ENCODE results near the gene MSL3B.

MSL3B gene

DNA sequence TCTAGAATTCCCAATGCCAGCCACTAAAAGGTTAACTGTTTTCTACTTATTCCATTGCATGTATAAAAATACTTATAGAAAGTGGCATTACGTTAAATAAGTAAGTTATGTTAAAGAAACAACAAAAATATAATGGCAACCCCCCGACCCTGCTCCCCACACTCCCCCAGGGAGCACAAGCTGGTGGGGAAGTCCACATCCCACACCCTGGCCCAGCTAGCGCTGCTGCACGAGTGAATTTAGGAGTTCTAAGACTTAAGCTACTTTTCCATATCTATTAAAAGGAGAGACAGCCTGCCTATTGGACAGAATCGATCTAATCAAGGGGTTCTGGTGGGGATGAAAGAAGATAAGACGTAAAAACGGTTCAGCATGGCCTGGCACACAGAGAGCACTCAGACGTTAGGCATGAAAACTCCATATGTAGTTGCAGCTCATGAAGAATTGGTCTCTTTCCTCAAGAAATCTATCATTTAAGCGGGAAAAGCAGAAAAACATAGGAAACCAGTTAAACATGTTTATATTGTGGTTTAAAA lies 30.4 kb downstream of the MSL3B start:
- TF ChIP-seq, protein P1, sequence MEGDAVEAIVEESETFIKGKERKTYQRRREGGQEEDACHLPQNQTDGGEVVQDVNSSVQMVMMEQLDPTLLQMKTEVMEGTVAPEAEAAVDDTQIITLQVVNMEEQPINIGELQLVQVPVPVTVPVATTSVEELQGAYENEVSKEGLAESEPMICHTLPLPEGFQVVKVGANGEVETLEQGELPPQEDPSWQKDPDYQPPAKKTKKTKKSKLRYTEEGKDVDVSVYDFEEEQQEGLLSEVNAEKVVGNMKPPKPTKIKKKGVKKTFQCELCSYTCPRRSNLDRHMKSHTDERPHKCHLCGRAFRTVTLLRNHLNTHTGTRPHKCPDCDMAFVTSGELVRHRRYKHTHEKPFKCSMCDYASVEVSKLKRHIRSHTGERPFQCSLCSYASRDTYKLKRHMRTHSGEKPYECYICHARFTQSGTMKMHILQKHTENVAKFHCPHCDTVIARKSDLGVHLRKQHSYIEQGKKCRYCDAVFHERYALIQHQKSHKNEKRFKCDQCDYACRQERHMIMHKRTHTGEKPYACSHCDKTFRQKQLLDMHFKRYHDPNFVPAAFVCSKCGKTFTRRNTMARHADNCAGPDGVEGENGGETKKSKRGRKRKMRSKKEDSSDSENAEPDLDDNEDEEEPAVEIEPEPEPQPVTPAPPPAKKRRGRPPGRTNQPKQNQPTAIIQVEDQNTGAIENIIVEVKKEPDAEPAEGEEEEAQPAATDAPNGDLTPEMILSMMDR (IDR thresholded peaks at IDR 0.05; ENCODE audit: low read depth, low read length, missing control alignments): no peak
- no peak overlapping the region for H3K4me3 ChIP-seq (ENCODE audit: low read depth, low read length)
- DNase-seq (ENCODE audit: low read depth): no peak
- in situ Hi-C loops (cut with HindIII; ENCODE audit: low sequenced_read_pairs): no loop called here

DNA sequence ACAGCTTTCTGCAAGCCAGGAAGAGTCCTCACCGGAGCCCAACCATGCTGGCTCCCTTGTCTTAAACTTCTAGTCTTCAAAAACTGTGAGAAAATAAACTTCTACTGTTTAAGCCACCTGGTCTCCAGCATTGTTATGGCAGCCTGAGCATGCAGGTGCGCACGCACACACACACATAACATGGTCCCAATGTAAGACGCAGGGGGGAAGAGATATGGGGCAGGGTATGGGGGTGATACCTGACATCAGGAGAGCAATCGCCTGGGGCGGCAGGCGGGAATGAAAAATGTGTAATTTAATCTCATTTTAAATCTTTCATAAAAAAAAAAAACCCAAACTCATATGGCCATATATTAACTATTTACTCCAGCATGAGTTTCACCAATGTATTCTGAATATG lies 31.8 kb downstream of the MSL3B start:
- H3K4me3 ChIP-seq (ENCODE audit: low read depth, low read length): no peak overlapping the region
- no peak for DNase-seq (ENCODE audit: low read depth)
- in situ Hi-C loops (cut with HindIII; ENCODE audit: low sequenced_read_pairs): no loop called here
- TF ChIP-seq, protein P1 (IDR thresholded peaks at IDR 0.05; ENCODE audit: low read depth, low read length, missing control alignments): no peak

DNA sequence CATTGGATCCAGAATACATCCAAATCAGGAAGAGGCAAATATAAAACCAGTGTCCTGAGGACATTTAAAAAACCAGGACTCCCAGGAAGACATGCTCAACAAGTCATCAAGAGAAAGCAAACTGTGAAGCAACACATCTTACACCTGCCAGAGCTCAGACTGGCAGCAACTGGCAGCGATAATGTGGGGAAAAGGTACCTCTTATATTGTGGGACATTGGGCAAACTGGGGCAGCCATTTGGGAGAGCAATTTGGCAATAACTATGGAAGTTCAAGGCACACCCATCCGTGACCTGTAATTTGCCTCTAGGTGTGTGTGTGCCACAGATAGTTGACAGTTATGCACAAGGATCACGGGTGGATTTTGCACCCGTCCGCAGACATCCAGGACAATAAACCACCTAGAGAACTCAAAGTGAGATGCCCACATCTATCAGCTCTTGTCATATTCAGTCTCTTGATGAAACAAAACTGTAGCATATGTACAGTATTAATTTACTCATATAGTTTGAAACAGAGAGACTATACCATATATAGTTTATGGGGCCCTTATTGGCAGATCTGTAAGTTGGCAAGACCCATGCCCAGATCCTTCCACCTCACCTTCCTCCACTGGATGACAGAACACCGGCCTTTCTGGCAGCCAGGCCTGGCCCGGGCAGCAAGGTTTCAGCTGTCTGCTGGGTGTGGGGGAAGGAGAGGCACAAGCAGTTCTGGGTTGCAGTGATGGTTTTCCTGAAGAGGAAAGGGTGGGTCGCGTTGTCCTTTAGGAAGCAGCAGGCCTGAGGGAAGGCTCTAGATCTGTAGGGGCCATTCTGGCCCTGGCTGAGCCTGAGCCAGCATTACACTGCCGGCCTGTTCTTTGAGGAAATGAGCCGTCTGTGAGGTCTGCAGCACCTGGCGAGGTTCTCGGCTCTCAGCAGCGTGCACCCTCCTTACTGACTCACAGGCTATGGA lies 32.7 kb downstream of the MSL3B start:
- no peak overlapping the region for H3K4me3 ChIP-seq (ENCODE audit: low read depth, low read length)
- DNase-seq (ENCODE audit: low read depth): no peak
- TF ChIP-seq, protein P1 (IDR thresholded peaks at IDR 0.05; ENCODE audit: low read depth, low read length, missing control alignments): no peak
- in situ Hi-C loops (cut with HindIII; ENCODE audit: low sequenced_read_pairs): no loop called here

DNA sequence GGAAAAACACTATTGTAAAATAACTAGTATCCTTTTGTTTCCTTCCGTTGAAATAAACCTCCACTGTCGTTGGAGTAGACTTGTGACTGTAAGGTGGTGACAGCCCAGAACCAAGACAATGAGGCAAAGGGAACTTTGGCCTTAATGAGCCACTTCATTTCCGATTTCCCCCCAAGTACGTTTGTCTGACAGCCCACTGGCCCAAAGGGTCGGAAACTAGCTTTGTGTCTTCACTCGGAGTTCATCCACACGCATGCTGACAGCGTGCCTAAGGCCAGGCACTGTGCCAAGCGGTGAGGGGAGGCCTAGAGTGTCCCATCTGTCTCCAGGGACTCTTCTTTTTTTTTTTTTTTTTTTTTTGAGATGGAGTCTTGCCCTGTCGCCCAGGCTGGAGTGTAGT lies 34.8 kb downstream of the MSL3B start:
- TF ChIP-seq, protein P1 (IDR thresholded peaks at IDR 0.05; ENCODE audit: low read depth, low read length, missing control alignments): no peak
- in situ Hi-C loops (cut with HindIII; ENCODE audit: low sequenced_read_pairs): no loop called here
- no peak overlapping the region for H3K4me3 ChIP-seq (ENCODE audit: low read depth, low read length)
- DNase-seq (ENCODE audit: low read depth): no peak

DNA sequence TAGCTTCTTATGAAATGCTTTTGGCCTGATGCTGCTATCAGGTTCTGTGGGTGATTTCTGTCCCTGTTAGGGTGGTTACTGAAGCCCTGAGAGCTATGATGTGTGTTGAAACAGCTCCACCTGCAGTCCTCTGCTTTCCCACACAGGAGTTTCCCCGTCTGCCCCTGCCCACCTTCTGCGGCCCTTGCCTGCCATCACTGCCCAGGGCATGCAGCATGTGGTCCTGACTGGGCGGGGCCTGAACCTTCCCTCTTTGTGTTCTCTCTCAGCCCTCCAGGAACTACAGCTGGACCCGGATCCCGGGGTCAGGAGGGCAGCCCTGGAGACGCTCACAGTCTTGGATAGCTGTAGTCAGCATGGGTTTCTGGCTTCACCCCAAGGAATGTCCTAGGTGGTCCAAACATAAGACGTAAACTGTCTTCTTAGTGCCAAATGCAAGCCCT lies 35.3 kb downstream of the MSL3B start:
- peak; percentile 23 for DNase-seq (ENCODE audit: low read depth)
- TF ChIP-seq, protein P1 (IDR thresholded peaks at IDR 0.05; ENCODE audit: low read depth, low read length, missing control alignments): peak; percentile 49
- no peak overlapping the region for H3K4me3 ChIP-seq (ENCODE audit: low read depth, low read length)
- in situ Hi-C loops (cut with HindIII; ENCODE audit: low sequenced_read_pairs): no loop called here

DNA sequence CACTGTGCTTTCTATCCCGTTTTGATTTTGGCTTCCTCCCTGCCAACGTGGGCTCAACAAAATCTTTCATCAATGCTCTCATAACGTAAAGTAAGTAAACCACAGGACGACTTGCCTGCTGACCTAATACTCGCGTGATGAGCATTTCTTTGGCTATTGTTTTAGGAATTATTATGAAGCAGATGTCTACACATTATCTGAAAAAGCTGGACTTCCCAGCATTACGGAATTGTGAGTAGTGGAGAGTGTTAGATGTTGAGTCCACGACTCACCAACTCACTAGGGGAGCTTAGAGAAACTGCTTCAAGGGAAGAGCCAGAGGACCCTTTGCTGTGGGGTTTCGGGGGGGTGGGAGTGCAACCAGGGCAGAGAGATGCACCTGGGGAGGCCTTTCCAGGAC lies 35.8 kb downstream of the MSL3B start:
- H3K4me3 ChIP-seq (ENCODE audit: low read depth, low read length): no peak overlapping the region
- TF ChIP-seq, protein P1 (IDR thresholded peaks at IDR 0.05; ENCODE audit: low read depth, low read length, missing control alignments): no peak
- no peak for DNase-seq (ENCODE audit: low read depth)
- in situ Hi-C loops (cut with HindIII; ENCODE audit: low sequenced_read_pairs): no loop called here

Data from astrocyte of the cerebellum (primary cell).